Erythroblast (primary cell): Measurements from ENCODE around the gene SCN9A.

Source experiments
- DNase-seq, 2 experiments: peaks; one replicate each; lab custom pipeline; 2025; lab: John Stamatoyannopoulos, UW
- GATA1 ChIP-seq: IDR thresholded peaks from 2 replicates; pipeline ENCODE4 v1.6.1; 2011; ENCODE audit warnings: low read depth, mild to moderate bottlenecking, control low read depth, low read length, moderate library complexity
- POLR2A ChIP-seq: IDR thresholded peaks from 2 replicates; pipeline ENCODE4 v1.6.1; 2011; ENCODE audit warnings: mild to moderate bottlenecking, low read length

The SCN9A gene

GRCh38 chr2:166285215-166285614 lies 90.5 kb downstream of the SCN9A start:
- TF ChIP-seq POLR2A (no peak), GATA1 (no peak)

GRCh38 chr2:166284359-166284758 lies 91.4 kb downstream of the SCN9A start:
- TF ChIP-seq POLR2A (no peak), GATA1 (no peak)

More at GRCh38 chr2:166285215-166285614, 90.5 kb downstream of the SCN9A start:
- no peak for DNase-seq

GRCh38 chr2:166282154-166282553 lies 93.6 kb downstream of the SCN9A start:
- no peak for DNase-seq
- TF ChIP-seq GATA1 (no peak), POLR2A (no peak)

More at GRCh38 chr2:166284359-166284758, 91.4 kb downstream of the SCN9A start:
- no peak for DNase-seq

GRCh38 chr2:166278856-166279255 lies 96.9 kb downstream of the SCN9A start:
- no peak for TF ChIP-seq POLR2A
- no peak for TF ChIP-seq GATA1
- no peak for DNase-seq

GRCh38 chr2:166270376-166270775 lies 105.4 kb downstream of the SCN9A start:
- no peak for TF ChIP-seq GATA1
- TF ChIP-seq POLR2A = no peak
- no peak for DNase-seq

GRCh38 chr2:166269322-166269721 lies 106.4 kb downstream of the SCN9A start:
- no peak for DNase-seq
- TF ChIP-seq GATA1 = no peak
- TF ChIP-seq POLR2A = no peak

- DNase-seq = no peak
- TF ChIP-seq POLR2A (no peak), GATA1 (no peak)
Observed at GRCh38 chr2:166257859-166258258, 117.9 kb downstream of the SCN9A start.

GRCh38 chr2:166256896-166257295 lies 118.8 kb downstream of the SCN9A start:
- TF ChIP-seq POLR2A = no peak
- TF ChIP-seq GATA1 = no peak
- DNase-seq = no peak

- DNase-seq = no peak
- TF ChIP-seq GATA1 (no peak), POLR2A (no peak)
Observed at GRCh38 chr2:166249318-166249717, 126.4 kb downstream of the SCN9A start.

GRCh38 chr2:166246901-166247300 lies 128.8 kb downstream of the SCN9A start:
- DNase-seq = no peak
- TF ChIP-seq GATA1 (no peak), POLR2A (no peak)

- DNase-seq = no peak
- TF ChIP-seq POLR2A (no peak), GATA1 (no peak)
Observed at GRCh38 chr2:166242309-166242708, 133.4 kb downstream of the SCN9A start.

- DNase-seq = no peak
- TF ChIP-seq POLR2A (no peak), GATA1 (no peak)
Observed at GRCh38 chr2:166240387-166241313, 135.1 kb downstream of the SCN9A start.

- TF ChIP-seq POLR2A = no peak
- no peak for TF ChIP-seq GATA1
- no peak for DNase-seq
Observed at GRCh38 chr2:166239548-166239947, 136.2 kb downstream of the SCN9A start.

- no peak for DNase-seq
- no peak for TF ChIP-seq GATA1
- no peak for TF ChIP-seq POLR2A
Observed at GRCh38 chr2:166238176-166238575, 137.6 kb downstream of the SCN9A start.
